Measurements from ENCODE around the gene KIF21A. TPM values are rescaled to one million over a fixed set of nuclear protein-coding genes. Genes with fewer than 3 reads are reported as not detected.

KIF21A gene
- total and polyA plus RNA-seq, 2 of the 13 experiments (the other 11 are each of a cell fraction or from before 2014, with no cell fraction given) = 20.6 to 39.7 TPM

DNA sequence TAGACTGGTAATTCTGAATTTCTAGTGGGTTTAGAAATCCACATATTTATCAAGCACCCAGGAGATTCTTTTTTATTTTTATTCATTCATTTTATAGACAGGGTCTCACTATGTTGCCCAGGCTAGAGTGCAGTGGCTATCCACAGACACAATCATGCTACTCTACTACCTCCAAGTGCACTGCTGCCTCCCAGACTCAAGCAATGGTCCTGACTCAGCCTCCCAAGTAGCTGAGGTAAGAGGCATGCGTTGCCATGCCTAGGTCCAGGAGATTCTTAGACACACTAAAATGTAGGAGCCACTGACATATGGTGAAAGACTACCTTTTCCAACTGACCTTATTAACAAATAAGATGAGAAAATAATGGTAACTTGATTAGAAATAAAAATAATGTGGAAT lies 38.9 kb downstream of the KIF21A start (continued):
- TF ChIP-seq ZFP82 (CRISPR knock-in tag; IDR thresholded peaks at IDR 0.05; ENCODE audit: borderline replicate concordance) = no peak

DNA sequence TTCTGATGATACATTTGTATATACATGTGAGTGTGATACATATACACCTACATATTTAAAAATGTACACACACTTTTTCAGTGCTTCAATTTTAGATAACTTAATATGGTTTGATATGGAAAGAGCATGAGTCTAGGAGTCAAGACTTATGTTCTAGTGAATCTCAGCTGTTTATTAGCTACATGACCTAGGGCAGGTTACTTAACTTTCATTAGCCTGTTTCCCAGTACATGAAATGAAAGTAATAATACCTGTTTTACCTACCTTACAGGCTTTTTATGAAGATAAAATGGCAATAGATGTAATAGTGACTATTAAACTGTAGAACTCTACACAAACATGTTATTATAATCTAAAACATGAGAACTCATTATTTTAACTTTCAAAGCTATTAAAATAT lies 39.5 kb downstream of the KIF21A start:
- no TSS peak for BruUV-seq (replicated peaks)
- no peak for FAIRE-seq
- Histone ChIP-seq H3K9ac (ENCODE audit: insufficient read depth, low read depth, low read length) (no peak overlapping the region), H3K4me1 (ENCODE audit: insufficient read depth, low read length) (no peaks in the 10 kb centered on the region), H2AFZ (ENCODE audit: low read length) (no peak overlapping the region), H3K9me3 (ENCODE audit: low read length) (no peaks in the 10 kb centered on the region), H3K79me2 (ENCODE audit: insufficient read depth, low read length) (peaks cover 3% of the 10 kb centered on the region), H3K4me3 (replicated peaks in 1 of 3; ENCODE audit: insufficient read depth in 1 of 3, low read depth in 2 of 3, low read length in 3 of 3) (no peak overlapping the region), H3K4me2 (ENCODE audit: low read depth, low read length) (no peak overlapping the region), H3K27ac (ENCODE audit: extremely low read length, insufficient read depth, low read length) (no peak overlapping the region), H3K36me3 (replicated peaks in 1 of 2; ENCODE audit: control insufficient read depth in 1 of 2, insufficient read depth in 2 of 2, low read length in 2 of 2) (no peaks in the 10 kb centered on the region), H3K27me3 (ENCODE audit: control insufficient read depth in 1 of 2, insufficient read depth in 2 of 2, low read length in 2 of 2) (no peaks in the 10 kb centered on the region), H4K20me1 (ENCODE audit: insufficient read depth, low read length) (no peaks in the 10 kb centered on the region)
- POLR2A ChIA-PET = no interaction called here
- CTCF ChIA-PET (ENCODE audit: low intra/inter-chr PET ratio, low total read pairs) = no interaction called here
- in situ Hi-C loops (cut with HindIII; ENCODE audit: extremely low pct_ligation_motif_present, low pct_unique_long_range_greater_than_20kb) = no loop called here
- no peak for DNase-seq (ENCODE audit: low spot score)
- ATAC-seq = no peak
- intact Hi-C loops (cut with micrococcal nuclease; ENCODE audit: unreplicated experiment) = no loop called here
- TF ChIP-seq HOXA9 (CRISPR knock-in tag; IDR thresholded peaks at IDR 0.05; ENCODE audit: borderline replicate concordance) (no peak), TEAD2 (CRISPR knock-in tag; IDR thresholded peaks at IDR 0.05) (no peak), ZIK1 (CRISPR knock-in tag; IDR thresholded peaks at IDR 0.05; ENCODE audit: borderline replicate concordance, low read depth) (no peak), HNF4A (CRISPR knock-in tag; IDR thresholded peaks at IDR 0.05) (no peak), ZNF263 (CRISPR knock-in tag; IDR thresholded peaks at IDR 0.05) (no peak), NR2F6 (IDR thresholded peaks at IDR 0.05) (no peak), NR2F6 (CRISPR knock-in tag; IDR thresholded peaks at IDR 0.05) (no peak), FOXA1 (IDR thresholded peaks at IDR 0.05) (no peak), FOXA1 (CRISPR knock-in tag; IDR thresholded peaks at IDR 0.05) (no peak), CBX1 (IDR thresholded peaks at IDR 0.05; ENCODE audit: low read depth) (no peak), SIX1 (CRISPR knock-in tag; IDR thresholded peaks at IDR 0.05; ENCODE audit: borderline replicate concordance) (no peak), ZNF879 (CRISPR knock-in tag; IDR thresholded peaks at IDR 0.05) (no peak), ZFP36L2 (CRISPR knock-in tag; IDR thresholded peaks at IDR 0.05) (no peak), ZNF780A (CRISPR knock-in tag; IDR thresholded peaks at IDR 0.05) (no peak)
- TF ChIP-seq, protein P1, sequence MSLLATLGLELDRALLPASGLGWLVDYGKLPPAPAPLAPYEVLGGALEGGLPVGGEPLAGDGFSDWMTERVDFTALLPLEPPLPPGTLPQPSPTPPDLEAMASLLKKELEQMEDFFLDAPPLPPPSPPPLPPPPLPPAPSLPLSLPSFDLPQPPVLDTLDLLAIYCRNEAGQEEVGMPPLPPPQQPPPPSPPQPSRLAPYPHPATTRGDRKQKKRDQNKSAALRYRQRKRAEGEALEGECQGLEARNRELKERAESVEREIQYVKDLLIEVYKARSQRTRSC (CRISPR knock-in tag; IDR thresholded peaks at IDR 0.05; ENCODE audit: low read depth) = no peak
- TF ChIP-seq, protein P2, sequence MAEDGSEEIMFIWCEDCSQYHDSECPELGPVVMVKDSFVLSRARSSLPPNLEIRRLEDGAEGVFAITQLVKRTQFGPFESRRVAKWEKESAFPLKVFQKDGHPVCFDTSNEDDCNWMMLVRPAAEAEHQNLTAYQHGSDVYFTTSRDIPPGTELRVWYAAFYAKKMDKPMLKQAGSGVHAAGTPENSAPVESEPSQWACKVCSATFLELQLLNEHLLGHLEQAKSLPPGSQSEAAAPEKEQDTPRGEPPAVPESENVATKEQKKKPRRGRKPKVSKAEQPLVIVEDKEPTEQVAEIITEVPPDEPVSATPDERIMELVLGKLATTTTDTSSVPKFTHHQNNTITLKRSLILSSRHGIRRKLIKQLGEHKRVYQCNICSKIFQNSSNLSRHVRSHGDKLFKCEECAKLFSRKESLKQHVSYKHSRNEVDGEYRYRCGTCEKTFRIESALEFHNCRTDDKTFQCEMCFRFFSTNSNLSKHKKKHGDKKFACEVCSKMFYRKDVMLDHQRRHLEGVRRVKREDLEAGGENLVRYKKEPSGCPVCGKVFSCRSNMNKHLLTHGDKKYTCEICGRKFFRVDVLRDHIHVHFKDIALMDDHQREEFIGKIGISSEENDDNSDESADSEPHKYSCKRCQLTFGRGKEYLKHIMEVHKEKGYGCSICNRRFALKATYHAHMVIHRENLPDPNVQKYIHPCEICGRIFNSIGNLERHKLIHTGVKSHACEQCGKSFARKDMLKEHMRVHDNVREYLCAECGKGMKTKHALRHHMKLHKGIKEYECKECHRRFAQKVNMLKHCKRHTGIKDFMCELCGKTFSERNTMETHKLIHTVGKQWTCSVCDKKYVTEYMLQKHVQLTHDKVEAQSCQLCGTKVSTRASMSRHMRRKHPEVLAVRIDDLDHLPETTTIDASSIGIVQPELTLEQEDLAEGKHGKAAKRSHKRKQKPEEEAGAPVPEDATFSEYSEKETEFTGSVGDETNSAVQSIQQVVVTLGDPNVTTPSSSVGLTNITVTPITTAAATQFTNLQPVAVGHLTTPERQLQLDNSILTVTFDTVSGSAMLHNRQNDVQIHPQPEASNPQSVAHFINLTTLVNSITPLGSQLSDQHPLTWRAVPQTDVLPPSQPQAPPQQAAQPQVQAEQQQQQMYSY (CRISPR knock-in tag; IDR thresholded peaks at IDR 0.05) = no peak
- TF ChIP-seq, protein P3, sequence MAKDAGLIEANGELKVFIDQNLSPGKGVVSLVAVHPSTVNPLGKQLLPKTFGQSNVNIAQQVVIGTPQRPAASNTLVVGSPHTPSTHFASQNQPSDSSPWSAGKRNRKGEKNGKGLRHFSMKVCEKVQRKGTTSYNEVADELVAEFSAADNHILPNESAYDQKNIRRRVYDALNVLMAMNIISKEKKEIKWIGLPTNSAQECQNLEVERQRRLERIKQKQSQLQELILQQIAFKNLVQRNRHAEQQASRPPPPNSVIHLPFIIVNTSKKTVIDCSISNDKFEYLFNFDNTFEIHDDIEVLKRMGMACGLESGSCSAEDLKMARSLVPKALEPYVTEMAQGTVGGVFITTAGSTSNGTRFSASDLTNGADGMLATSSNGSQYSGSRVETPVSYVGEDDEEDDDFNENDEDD (CRISPR knock-in tag; IDR thresholded peaks at IDR 0.05; ENCODE audit: borderline replicate concordance) = no peak
- TF ChIP-seq, protein P4, sequence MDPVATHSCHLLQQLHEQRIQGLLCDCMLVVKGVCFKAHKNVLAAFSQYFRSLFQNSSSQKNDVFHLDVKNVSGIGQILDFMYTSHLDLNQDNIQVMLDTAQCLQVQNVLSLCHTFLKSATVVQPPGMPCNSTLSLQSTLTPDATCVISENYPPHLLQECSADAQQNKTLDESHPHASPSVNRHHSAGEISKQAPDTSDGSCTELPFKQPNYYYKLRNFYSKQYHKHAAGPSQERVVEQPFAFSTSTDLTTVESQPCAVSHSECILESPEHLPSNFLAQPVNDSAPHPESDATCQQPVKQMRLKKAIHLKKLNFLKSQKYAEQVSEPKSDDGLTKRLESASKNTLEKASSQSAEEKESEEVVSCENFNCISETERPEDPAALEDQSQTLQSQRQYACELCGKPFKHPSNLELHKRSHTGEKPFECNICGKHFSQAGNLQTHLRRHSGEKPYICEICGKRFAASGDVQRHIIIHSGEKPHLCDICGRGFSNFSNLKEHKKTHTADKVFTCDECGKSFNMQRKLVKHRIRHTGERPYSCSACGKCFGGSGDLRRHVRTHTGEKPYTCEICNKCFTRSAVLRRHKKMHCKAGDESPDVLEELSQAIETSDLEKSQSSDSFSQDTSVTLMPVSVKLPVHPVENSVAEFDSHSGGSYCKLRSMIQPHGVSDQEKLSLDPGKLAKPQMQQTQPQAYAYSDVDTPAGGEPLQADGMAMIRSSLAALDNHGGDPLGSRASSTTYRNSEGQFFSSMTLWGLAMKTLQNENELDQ (CRISPR knock-in tag; IDR thresholded peaks at IDR 0.05; ENCODE audit: borderline replicate concordance) = no peak
